SK-N-SH (cell line): Measurements from ENCODE around the gene ZDBF2. TPM values are rescaled to one million over a fixed set of nuclear protein-coding genes. Genes with fewer than 3 reads are reported as not detected.

ENCODE experiments used
- CTCF ChIA-PET: fragments of 300-600, 350-600 bp; formaldehyde crosslinking; extraction: SDS; loops from one replicate; lab custom pipeline; 2021; lab: Yijun Ruan, JAX
- POLR2A ChIA-PET: fragments of 350-600 bp; sonication (Branson Sonifier 250); formaldehyde crosslinking; extraction: SDS; loops from one replicate; lab custom pipeline; 2020; ENCODE audit warnings: antibody characterized with exemption, inconsistent platforms; lab: Yijun Ruan, JAX
- DNase-seq: peaks from one replicate; pipeline ENCODE4 v3.0.0; 2012
- H2AFZ ChIP-seq: fragments of 200-600 bp; sonication (generic); 2 replicates; pipeline ENCODE4 v1.8.1; 2016; ENCODE audit warnings: antibody characterized with exemption, mild to moderate bottlenecking, low read depth
- H3F3A ChIP-seq: fragments of 200-600 bp; sonication (generic); replicated peaks from 2 replicates; pipeline ENCODE3; 2016; ENCODE audit warnings: antibody characterized with exemption, mild to moderate bottlenecking; ENCODE audit not compliant: insufficient read depth
- H3K27ac ChIP-seq, 2 experiments: fragments of 200-500 bp in 1 of 2; fragments of 200-600 bp in 1 of 2; sonication (Bioruptor generic) in 1 of 2; sonication (generic), shearing (Covaris generic) in 1 of 2; 2 replicates each; pipeline versions ENCODE4 v1.5.1 to v1.6.1; 2014 to 2016; ENCODE audit warnings: low read depth in 2 of 2, inconsistent platforms in 1 of 2, low read length in 1 of 2, mild to moderate bottlenecking in 1 of 2, mixed read lengths in 1 of 2
- H3K27me3 ChIP-seq: fragments of 200-600 bp; sonication (generic), shearing (Covaris generic); 2 replicates; pipeline ENCODE4 v1.6.1; 2016; ENCODE audit warnings: mixed run types; ENCODE audit not compliant: insufficient read depth
- H3K36me3 ChIP-seq, 2 experiments: fragments of 200-500 bp in 1 of 2; fragments of 200-600 bp in 1 of 2; sonication (Bioruptor generic) in 1 of 2; sonication (generic) in 1 of 2; replicated peaks in 1 of 2; 2 replicates each; pipeline versions ENCODE3 to v1.5.1; 2014 to 2016; ENCODE audit warnings: low read length in 1 of 2, mild to moderate bottlenecking in 1 of 2; ENCODE audit not compliant: insufficient read depth in 2 of 2, control insufficient read depth in 1 of 2
- H3K4me1 ChIP-seq, 2 experiments: fragments of 200-500 bp in 1 of 2; fragments of 200-600 bp in 1 of 2; sonication (Bioruptor generic) in 1 of 2; sonication (generic), shearing (Covaris generic) in 1 of 2; 2 replicates each; pipeline versions ENCODE4 v1.5.1 to v1.6.1; 2014 to 2016; ENCODE audit warnings: low read depth in 1 of 2, low read length in 1 of 2, mixed run types in 1 of 2; ENCODE audit not compliant: insufficient read depth in 2 of 2, control insufficient read depth in 1 of 2
- H3K4me2 ChIP-seq: fragments of 200-600 bp; sonication (generic), shearing (Covaris generic); 2 replicates; pipeline ENCODE4 v1.6.1; 2017; ENCODE audit warnings: mixed run types
- H3K4me3 ChIP-seq, 2 experiments: fragments of 200-500 bp in 1 of 2; fragments of 200-600 bp in 1 of 2; sonication (Bioruptor generic) in 1 of 2; sonication (generic), shearing (Covaris generic) in 1 of 2; 2 replicates each; pipeline versions ENCODE4 v1.5.1 to v1.8.1; 2014 to 2016; ENCODE audit warnings: low read depth in 2 of 2, inconsistent platforms in 1 of 2, low read length in 1 of 2, mild to moderate bottlenecking in 1 of 2, mixed read lengths in 1 of 2, moderate library complexity in 1 of 2
- H3K79me2 ChIP-seq: fragments of 200-600 bp; sonication (generic); 2 replicates; pipeline ENCODE4 v1.8.1; 2017; ENCODE audit warnings: mild to moderate bottlenecking; ENCODE audit not compliant: insufficient read depth
- H3K9ac ChIP-seq: fragments of 200-600 bp; sonication (generic); 2 replicates; pipeline ENCODE4 v1.6.1; 2017; ENCODE audit warnings: mixed run types
- H3K9me2 ChIP-seq: fragments of 200-600 bp; sonication (generic); 2 replicates; pipeline ENCODE4 v1.6.1; 2017; ENCODE audit warnings: mixed run types
- H3K9me3 ChIP-seq: fragments of 200-600 bp; sonication (generic); 2 replicates; pipeline ENCODE4 v1.6.1; 2017; ENCODE audit warnings: mixed run types, mild to moderate bottlenecking, moderate library complexity
- H4K20me1 ChIP-seq: fragments of 200-600 bp; sonication (generic); 2 replicates; pipeline ENCODE4 v1.6.1; 2017; ENCODE audit warnings: mild to moderate bottlenecking, mixed run types; ENCODE audit not compliant: insufficient read depth
- CHD2 ChIP-seq: fragments of 150-350 bp; IDR thresholded peaks from 2 replicates; pipeline ENCODE4 v1.6.1; 2018; ENCODE audit warnings: low read length; ENCODE audit not compliant: partially characterized antibody
- ELF1 ChIP-seq: IDR thresholded peaks from 2 replicates; pipeline ENCODE4 v1.4.0; 2012
- EP300 ChIP-seq, 2 experiments: IDR thresholded peaks; 2 replicates each; pipeline versions ENCODE4 v1.4.0 to v1.6.1; 2012; ENCODE audit warnings: borderline replicate concordance in 1 of 2, low read depth in 1 of 2, low read length in 1 of 2
- FOXJ3 ChIP-seq: sonication (generic); formaldehyde crosslinking; IDR thresholded peaks from 2 replicates; pipeline ENCODE4 v1.5.1; 2020; ENCODE audit warnings: mild to moderate bottlenecking, missing genetic modification reagents
- GABPA ChIP-seq: IDR thresholded peaks from 2 replicates; pipeline ENCODE4 v1.4.0; 2012; ENCODE audit warnings: low read depth, mild to moderate bottlenecking
- GATA2 ChIP-seq: sonication (generic); formaldehyde crosslinking; IDR thresholded peaks from 2 replicates; pipeline ENCODE4 v1.5.0; 2020; ENCODE audit warnings: mild to moderate bottlenecking, missing genetic modification reagents
- JUND ChIP-seq: IDR thresholded peaks from 2 replicates; pipeline ENCODE4 v1.4.0; 2012
- MEF2A ChIP-seq: IDR thresholded peaks from 2 replicates; pipeline ENCODE4 v1.4.0; 2012; ENCODE audit warnings: low read depth, borderline replicate concordance
- NRF1 ChIP-seq: IDR thresholded peaks from 2 replicates; pipeline ENCODE4 v1.6.1; 2012; ENCODE audit warnings: low read depth, mild to moderate bottlenecking, low read length
- PBX3 ChIP-seq: IDR thresholded peaks from 2 replicates; pipeline ENCODE4; 2012
- POLR2AphosphoS5 ChIP-seq: IDR thresholded peaks from 2 replicates; pipeline ENCODE4 v1.6.1; 2012; ENCODE audit warnings: low read depth, low read length
- RCOR1 ChIP-seq: fragments of 150-350 bp; IDR thresholded peaks from 2 replicates; pipeline ENCODE4 v1.6.1; 2017; ENCODE audit warnings: antibody characterized with exemption, low read length
- REST ChIP-seq: IDR thresholded peaks from 2 replicates; pipeline ENCODE4 v1.6.1; 2012; ENCODE audit warnings: mild to moderate bottlenecking, low read depth, low read length, moderate library complexity
- RFX5 ChIP-seq: IDR thresholded peaks from 2 replicates; pipeline ENCODE4 v1.6.1; 2012; ENCODE audit warnings: mild to moderate bottlenecking, improper control_type of control experiment, low read length
- SIN3A ChIP-seq: IDR thresholded peaks from 2 replicates; pipeline ENCODE4 v1.6.1; 2012; ENCODE audit warnings: low read depth, mild to moderate bottlenecking, low read length, moderate library complexity, borderline replicate concordance
- SMC3 ChIP-seq: IDR thresholded peaks from 2 replicates; pipeline ENCODE4 v1.6.1; 2012; ENCODE audit warnings: low read depth, low read length, improper control_type of control experiment
- TCF12 ChIP-seq: IDR thresholded peaks from 2 replicates; pipeline ENCODE4 v1.4.0; 2012
- USF1 ChIP-seq: IDR thresholded peaks from 2 replicates; pipeline ENCODE4 v1.4.0; 2012; ENCODE audit warnings: low read depth, borderline replicate concordance
- YY1 ChIP-seq: IDR thresholded peaks from 2 replicates; pipeline ENCODE4 v1.4.0; 2012; ENCODE audit warnings: low read depth, mild to moderate bottlenecking
- WGBS: methylation state at CpG from one replicate; pipeline ENCODE4 v1.1.6; 2017; ENCODE audit warnings: low lambda C conversion rate; 5-methylcytosine and 5-hydroxymethylcytosine counted together
- polyA plus RNA-seq, 3 experiments: library from polyadenylated mRNA; depleted of rRNA; stranded (reverse); fragments of >200 nt; gene quantifications; 2 replicates each; pipeline ENCODE4 v1.2.3, GENCODE V29; 2012

ZDBF2 gene
- polyA plus RNA-seq, 1 of the 3 experiments (the other 2 are of a cell fraction) = 1.4 TPM

GRCh38 chr2:206263959-206264603 is 10.4 kb upstream of the ZDBF2 start (continued):
- TF ChIP-seq ELF1 = no peak
- TF ChIP-seq USF1 = no peak
- TF ChIP-seq JUND = no peak

GRCh38 chr2:206266130-206267125 is 8.0 kb upstream of the ZDBF2 start:
- no peaks in the 10 kb centered on the region for H3K36me3 ChIP-seq
- H3K9ac ChIP-seq = no peak overlapping the region
- 34% methylated on average over 10 of the region's 10 CpGs for WGBS
- H3K27ac ChIP-seq = no peak overlapping the region
- no peak for DNase-seq
- no peaks in the 10 kb centered on the region for H3F3A ChIP-seq
- H2AFZ ChIP-seq = no peak overlapping the region
- H4K20me1 ChIP-seq = no peaks in the 10 kb centered on the region
- no peaks in the 10 kb centered on the region; a peak in 1 of 4 replicates for H3K4me1 ChIP-seq
- ChIA-PET CTCF (interaction anchor here (1.6 kb wide), 1 partner anchor 102 kb away, joined by 4 read pairs; no protein-coding TSS in a partner anchor), POLR2A (no interaction called here)
- no peaks in the 10 kb centered on the region for H3K9me3 ChIP-seq
- no peak for TF ChIP-seq ELF1
- no peak for TF ChIP-seq MEF2A
- TF ChIP-seq REST = no peak
- TF ChIP-seq YY1 = no peak
- TF ChIP-seq EP300 (IDR thresholded peaks at IDR 0.05; ENCODE audit: borderline replicate concordance in 1 of 2, low read depth in 1 of 2, low read length in 1 of 2) = no peak
- no peak for TF ChIP-seq CHD2
- no peak for TF ChIP-seq FOXJ3
- TF ChIP-seq GATA2 (CRISPR knock-in tag) = no peak
- no peak for TF ChIP-seq PBX3
- TF ChIP-seq USF1 = no peak
- no peak for TF ChIP-seq SIN3A
- no peak for TF ChIP-seq NRF1
- no peak for TF ChIP-seq SMC3
- TF ChIP-seq RCOR1 = no peak
- TF ChIP-seq POLR2AphosphoS5 = no peak
- TF ChIP-seq RFX5 = no peak
- no peak for TF ChIP-seq GABPA
- no peak for TF ChIP-seq TCF12
- no peaks in the 10 kb centered on the region for H3K79me2 ChIP-seq
- H3K9me2 ChIP-seq = no peaks in the 10 kb centered on the region
- no peak overlapping the region for H3K4me2 ChIP-seq
- H3K27me3 ChIP-seq = peaks cover 28% of the 10 kb centered on the region
- H3K4me3 ChIP-seq = no peak overlapping the region
